T-helper 17 cell (primary cell): ENCODE results near the gene GLOD5. TPM values are rescaled to one million over a fixed set of nuclear protein-coding genes. Genes with fewer than 3 reads are reported as not detected.

Experiments used
- ATAC-seq: fragments of 150-1000 bp; cut with Tn5 transposase; 2 replicates; pipeline ENCODE4 v1.10.0; 2021; ENCODE audit warnings: mild to moderate bottlenecking, moderate library complexity
- DNase-seq, 3 donors: peaks; one replicate each; pipeline versions ENCODE4 v3.0.0 to v3.0.0-alpha.2; 2020 to 2021
- H3K9me3 ChIP-seq: one replicate; pipeline ENCODE4 v1.7.0; 2013; ENCODE audit warnings: low read length, mild to moderate bottlenecking; ENCODE audit not compliant: control insufficient read depth, poor library complexity, severe bottlenecking
- H3K27ac Mint-ChIP-seq: one replicate; pipeline ENCODE4 v1.8.0; 2022; ENCODE audit warnings: mild to moderate bottlenecking, moderate library complexity, mixed read lengths
- H3K27me3 Mint-ChIP-seq: one replicate; pipeline ENCODE4 v1.8.0; 2022; ENCODE audit warnings: mixed read lengths
- H3K36me3 Mint-ChIP-seq: one replicate; pipeline ENCODE4 v1.8.0; 2022; ENCODE audit warnings: low read depth, mixed read lengths
- H3K4me1 Mint-ChIP-seq: one replicate; pipeline ENCODE4 v1.8.0; 2022; ENCODE audit warnings: mild to moderate bottlenecking, mixed read lengths
- H3K4me3 Mint-ChIP-seq: one replicate; pipeline ENCODE4 v1.8.0; 2022; ENCODE audit warnings: mild to moderate bottlenecking, moderate library complexity, mixed read lengths
- total RNA-seq, 4 donors: library from RNA in 2 of 4; stranded (reverse) in 2 of 4; gene quantifications; one replicate each; pipeline ENCODE4 v1.2.3 and lab custom pipeline; 2022 to 2026

The GLOD5 gene
- total RNA-seq, 2 donors from 2014 or later = not detected

DNA sequence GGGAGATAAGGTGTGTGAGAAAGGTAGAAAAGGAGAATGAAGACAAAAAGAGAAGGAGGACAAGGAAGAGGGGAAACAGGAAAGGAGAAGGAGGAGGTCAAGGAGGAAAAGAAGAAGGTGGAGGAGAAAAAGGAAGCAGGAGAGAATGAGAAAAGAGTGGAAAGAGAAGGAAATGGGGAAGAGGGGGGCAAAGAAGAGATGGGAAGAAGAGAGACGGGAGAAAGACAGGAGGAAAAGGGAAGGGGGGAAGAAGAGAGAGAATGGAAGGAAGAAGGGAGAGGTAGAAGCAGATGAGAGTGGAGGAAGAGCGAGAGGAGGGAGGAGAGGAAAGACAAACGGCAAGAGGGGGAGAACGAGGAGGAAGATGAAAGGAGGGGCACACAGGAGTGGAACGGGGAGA, 28.9 kb downstream of the GLOD5 start:
- H3K4me3 Mint-ChIP-seq = no peak overlapping the region
- H3K36me3 Mint-ChIP-seq = peaks cover 5% of the 10 kb centered on the region
- DNase-seq (no peak), ATAC-seq (no peak)
- H3K4me1 Mint-ChIP-seq = peaks cover 20% of the 10 kb centered on the region
- no peaks in the 10 kb centered on the region for H3K9me3 ChIP-seq
- peak overlapping the region; percentile 8 for H3K27ac Mint-ChIP-seq
- H3K27me3 Mint-ChIP-seq = peaks cover 23% of the 10 kb centered on the region

DNA sequence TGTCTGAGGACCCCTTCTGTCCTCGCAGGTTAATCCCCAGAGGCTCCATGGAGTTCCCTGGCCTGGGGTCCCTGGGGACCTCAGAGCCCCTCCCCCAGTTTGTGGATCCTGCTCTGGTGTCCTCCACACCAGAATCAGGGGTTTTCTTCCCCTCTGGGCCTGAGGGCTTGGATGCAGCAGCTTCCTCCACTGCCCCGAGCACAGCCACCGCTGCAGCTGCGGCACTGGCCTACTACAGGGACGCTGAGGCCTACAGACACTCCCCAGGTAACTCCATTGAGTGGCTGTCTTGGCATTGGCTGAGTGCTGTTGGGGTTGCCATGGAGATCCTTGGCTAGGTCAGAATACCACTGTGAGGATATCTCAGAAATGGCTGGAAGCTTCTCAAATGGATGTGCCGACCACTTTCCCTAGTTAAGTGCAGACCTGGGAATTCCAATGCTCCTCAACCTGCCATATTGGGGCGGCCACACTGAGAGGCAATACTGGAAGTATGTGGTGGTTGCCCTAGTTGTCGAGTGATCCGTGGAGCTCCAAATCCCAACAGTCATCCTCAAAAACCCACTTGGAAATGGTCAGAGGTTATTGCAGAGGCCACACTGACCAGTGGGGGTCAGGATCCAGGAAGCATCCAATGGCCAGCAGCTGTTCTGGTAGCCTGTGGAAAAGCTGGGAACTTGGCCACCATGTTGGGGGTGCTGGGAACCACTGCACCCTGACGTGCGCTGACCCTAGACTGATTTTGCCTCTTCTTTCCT, 29.7 kb downstream of the GLOD5 start:
- H3K4me1 Mint-ChIP-seq = peaks cover 19% of the 10 kb centered on the region
- DNase-seq = no peak
- H3K36me3 Mint-ChIP-seq = peaks cover 5% of the 10 kb centered on the region
- no peak for ATAC-seq
- peaks cover 17% of the 10 kb centered on the region for H3K27me3 Mint-ChIP-seq
- no peaks in the 10 kb centered on the region for H3K9me3 ChIP-seq
- H3K27ac Mint-ChIP-seq = no peak overlapping the region
- H3K4me3 Mint-ChIP-seq = no peak overlapping the region

DNA sequence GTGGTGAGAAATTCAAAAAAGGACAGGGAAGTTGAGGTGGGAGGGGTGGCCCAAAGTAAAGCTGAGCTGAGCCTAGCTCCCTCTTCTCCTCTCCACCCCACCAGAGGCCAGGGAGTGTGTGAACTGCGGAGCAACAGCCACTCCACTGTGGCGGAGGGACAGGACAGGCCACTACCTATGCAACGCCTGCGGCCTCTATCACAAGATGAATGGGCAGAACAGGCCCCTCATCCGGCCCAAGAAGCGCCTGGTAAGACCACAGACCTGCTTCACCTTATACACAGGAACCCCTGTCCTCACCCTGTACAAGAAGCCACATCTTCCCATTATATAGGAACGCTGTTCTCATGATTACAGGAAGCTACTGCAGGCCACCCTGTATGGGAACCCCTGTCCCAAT, 30.7 kb downstream of the GLOD5 start:
- H3K27ac Mint-ChIP-seq = no peak overlapping the region
- peaks cover 16% of the 10 kb centered on the region for H3K4me1 Mint-ChIP-seq
- peaks cover 4% of the 10 kb centered on the region for H3K36me3 Mint-ChIP-seq
- H3K27me3 Mint-ChIP-seq = peaks cover 11% of the 10 kb centered on the region
- DNase-seq (no peak), ATAC-seq (no peak)
- no peaks in the 10 kb centered on the region for H3K9me3 ChIP-seq
- no peak overlapping the region for H3K4me3 Mint-ChIP-seq

GRCh38 chrX:48793935-48794334, 32.4 kb downstream of the GLOD5 start:
- Mint-ChIP-seq H3K4me1 (peaks cover 9% of the 10 kb centered on the region), H3K27ac (no peak overlapping the region), H3K27me3 (no peaks in the 10 kb centered on the region), H3K36me3 (no peaks in the 10 kb centered on the region), H3K4me3 (no peak overlapping the region)
- H3K9me3 ChIP-seq = no peaks in the 10 kb centered on the region
- no peak for ATAC-seq
- DNase-seq = no peak

GRCh38 chrX:48794340-48794910, 32.9 kb downstream of the GLOD5 start:
- Mint-ChIP-seq H3K27ac (no peak overlapping the region), H3K4me3 (no peak overlapping the region), H3K27me3 (no peaks in the 10 kb centered on the region), H3K4me1 (peaks cover 9% of the 10 kb centered on the region), H3K36me3 (no peaks in the 10 kb centered on the region)
- no peaks in the 10 kb centered on the region for H3K9me3 ChIP-seq
- DNase-seq = no peak
- no peak for ATAC-seq

DNA sequence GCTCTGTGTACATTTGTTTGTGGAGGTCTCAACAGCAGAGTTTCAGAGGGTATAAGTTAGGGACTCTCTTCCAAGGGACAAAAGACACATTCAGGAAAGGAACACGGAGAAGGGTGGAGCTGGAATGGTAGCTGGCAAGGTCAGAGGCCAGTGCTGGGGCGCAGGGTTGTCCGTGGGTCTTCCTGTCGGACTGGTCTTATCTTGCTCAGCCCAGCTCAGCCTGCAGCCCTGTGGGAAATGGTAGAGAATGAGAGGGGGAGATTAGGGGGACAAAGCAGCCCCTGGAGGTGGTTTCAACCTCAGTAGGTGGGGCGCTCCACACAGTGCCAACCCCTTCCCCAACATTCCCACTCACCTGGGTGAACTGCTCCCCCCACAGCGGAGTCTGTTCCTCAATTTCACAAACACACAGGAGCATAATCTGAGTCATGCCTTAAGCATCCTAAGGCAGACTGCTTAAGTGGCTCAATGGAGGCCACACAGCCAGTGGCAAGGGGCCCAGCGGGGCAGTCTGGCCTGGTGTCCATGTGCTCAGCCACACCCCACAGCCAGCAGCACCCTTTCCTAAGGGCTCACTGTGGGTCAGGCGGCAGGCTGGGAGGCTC, 33.5 kb downstream of the GLOD5 start:
- Mint-ChIP-seq H3K36me3 (no peaks in the 10 kb centered on the region), H3K4me1 (peaks cover 3% of the 10 kb centered on the region), H3K27me3 (no peaks in the 10 kb centered on the region), H3K4me3 (no peak overlapping the region), H3K27ac (no peak overlapping the region)
- no peaks in the 10 kb centered on the region for H3K9me3 ChIP-seq
- no peak for ATAC-seq
- DNase-seq = no peak

GRCh38 chrX:48798318-48798717, 36.8 kb downstream of the GLOD5 start:
- Mint-ChIP-seq H3K27ac (no peak overlapping the region), H3K27me3 (no peaks in the 10 kb centered on the region), H3K4me1 (peaks cover 10% of the 10 kb centered on the region), H3K4me3 (no peak overlapping the region), H3K36me3 (no peaks in the 10 kb centered on the region)
- no peak for DNase-seq
- no peak for ATAC-seq
- no peaks in the 10 kb centered on the region for H3K9me3 ChIP-seq

GRCh38 chrX:48800574-48801279, 39.2 kb downstream of the GLOD5 start:
- peak overlapping the region; percentile 97 for H3K4me3 Mint-ChIP-seq
- no peaks in the 10 kb centered on the region for H3K9me3 ChIP-seq
- no peak for ATAC-seq
- peak overlapping the region; percentile 98 for H3K27ac Mint-ChIP-seq
- peaks cover 15% of the 10 kb centered on the region for H3K4me1 Mint-ChIP-seq
- DNase-seq = no peak
- no peaks in the 10 kb centered on the region for H3K27me3 Mint-ChIP-seq
- no peaks in the 10 kb centered on the region for H3K36me3 Mint-ChIP-seq

DNA sequence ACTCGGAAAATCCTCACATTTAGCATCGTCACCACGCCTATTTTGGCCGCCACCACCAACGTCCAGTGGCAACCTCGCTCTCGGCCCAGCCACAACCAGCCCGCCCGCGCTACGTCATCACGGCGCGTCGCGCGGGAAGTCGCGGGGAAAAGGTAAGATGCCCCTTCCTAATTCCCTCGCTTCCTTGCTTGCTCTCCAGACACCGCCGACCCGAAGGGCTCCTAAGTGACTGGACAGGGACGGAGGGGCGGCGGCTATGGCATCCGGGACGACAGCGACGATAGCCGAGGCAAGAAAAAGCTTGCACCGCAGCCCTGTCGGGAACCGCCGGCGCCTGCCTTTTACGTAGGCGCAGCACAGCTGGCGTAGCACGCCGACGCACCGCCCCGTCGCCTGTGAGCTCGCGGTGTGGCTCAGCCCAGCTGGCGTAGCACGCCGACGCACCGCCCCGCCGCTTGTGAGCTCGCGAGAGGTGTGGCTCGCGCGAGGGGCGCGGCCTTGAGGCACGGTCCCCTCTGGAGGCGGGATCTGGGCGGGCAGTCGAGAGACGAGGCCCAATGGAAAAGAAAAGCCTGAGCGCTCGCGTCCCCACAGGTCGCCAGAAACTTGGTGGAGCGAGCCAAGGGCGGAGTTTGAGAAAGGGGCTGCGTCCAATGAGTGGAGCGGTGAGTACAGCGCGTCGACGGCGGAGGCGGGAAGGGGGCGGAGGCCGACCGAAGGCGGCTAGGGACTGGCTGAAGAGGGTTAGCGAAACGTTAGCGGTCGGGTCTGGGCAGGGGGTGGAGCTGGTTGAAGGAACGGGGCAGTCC, 39.9 kb downstream of the GLOD5 start, which contains the start of gene HDAC6:
Gene HDAC6 (plus strand): TSS at position 788 of the 809 bp plus-strand sequence. CDS start 626 bp downstream, outside the sequence.
- peak within 1 kb of the TSS; percentile 97 for H3K4me3 Mint-ChIP-seq
- H3K4me1 Mint-ChIP-seq = peaks cover 16% of the 10 kb centered on the region
- no peaks in the 10 kb centered on the region for H3K9me3 ChIP-seq
- H3K27ac Mint-ChIP-seq = peak within 1 kb of the TSS; percentile 98
- DNase-seq (peak; percentile 87 to 94 (median 90)), ATAC-seq (peak; percentile 86)
- no peaks in the 10 kb centered on the region for H3K27me3 Mint-ChIP-seq
- no peaks in the 10 kb centered on the region for H3K36me3 Mint-ChIP-seq

GRCh38 chrX:48802089-48802904, 40.8 kb downstream of the GLOD5 start:
- no peaks in the 10 kb centered on the region for H3K36me3 Mint-ChIP-seq
- no peaks in the 10 kb centered on the region for H3K9me3 ChIP-seq
- H3K27ac Mint-ChIP-seq = peak overlapping the region; percentile 98
- peaks cover 16% of the 10 kb centered on the region for H3K4me1 Mint-ChIP-seq
- ATAC-seq (peak; percentile 3), DNase-seq (peak in 2 of 3 donors; percentile 37 to 50)
- H3K27me3 Mint-ChIP-seq = no peaks in the 10 kb centered on the region
- peak overlapping the region; percentile 97 for H3K4me3 Mint-ChIP-seq

DNA sequence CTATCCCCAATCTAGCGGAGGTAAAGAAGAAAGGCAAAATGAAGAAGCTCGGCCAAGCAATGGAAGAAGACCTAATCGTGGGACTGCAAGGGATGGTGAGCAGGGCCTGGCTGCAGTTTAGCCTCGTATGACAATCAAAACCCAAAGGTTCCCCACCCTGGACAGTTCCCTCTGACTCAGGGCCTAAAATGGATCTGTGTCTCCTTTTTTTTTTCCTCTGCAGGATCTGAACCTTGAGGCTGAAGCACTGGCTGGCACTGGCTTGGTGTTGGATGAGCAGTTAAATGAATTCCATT, 41.3 kb downstream of the GLOD5 start:
- no peak for ATAC-seq
- no peaks in the 10 kb centered on the region for H3K9me3 ChIP-seq
- Mint-ChIP-seq H3K4me1 (peaks cover 16% of the 10 kb centered on the region), H3K36me3 (no peaks in the 10 kb centered on the region), H3K27me3 (no peaks in the 10 kb centered on the region), H3K4me3 (no peak overlapping the region), H3K27ac (peak overlapping the region; percentile 98)
- no peak for DNase-seq

GRCh38 chrX:48806081-48806480, 44.5 kb downstream of the GLOD5 start:
- no peak for ATAC-seq
- H3K4me1 Mint-ChIP-seq = peaks cover 10% of the 10 kb centered on the region
- no peaks in the 10 kb centered on the region for H3K36me3 Mint-ChIP-seq

More at GRCh38 chrX:48806081-48806480, 44.5 kb downstream of the GLOD5 start:
- Mint-ChIP-seq H3K27me3 (no peaks in the 10 kb centered on the region), H3K4me3 (no peak overlapping the region), H3K27ac (no peak overlapping the region)
- no peaks in the 10 kb centered on the region for H3K9me3 ChIP-seq
- no peak for DNase-seq
